ENCODE data around the gene CACNA1C.
A peak's percentile ranks its signal among the peaks of the same experiment; 100 is the strongest.
"Not testable (repeated sequence)": the region's sequence is repeated elsewhere in the genome, so short reads cannot be mapped to it uniquely, and the experiment has no call there.

Gene CACNA1C

GRCh38 chr12:2685620-2686279, 633.0 kb downstream of the CACNA1C start:
- DNase-seq: not testable (repeated sequence)

- DNase-seq: no peak
Measured at GRCh38 chr12:2686280-2686646, 633.5 kb downstream of the CACNA1C start.

GRCh38 chr12:2687058-2687457, 634.3 kb downstream of the CACNA1C start:
- no peak for DNase-seq

- DNase-seq: no peak
Measured at GRCh38 chr12:2687726-2688125, 634.9 kb downstream of the CACNA1C start.

- DNase-seq: no peak
Measured at GRCh38 chr12:2688381-2688931, 635.7 kb downstream of the CACNA1C start.

- no peak for DNase-seq
Measured at GRCh38 chr12:2689393-2689792, 636.6 kb downstream of the CACNA1C start.

GRCh38 chr12:2689879-2690278, 637.1 kb downstream of the CACNA1C start:
- DNase-seq: no peak

GRCh38 chr12:2690348-2691005, 637.7 kb downstream of the CACNA1C start:
- no peak for DNase-seq

- peak; percentile 73 for DNase-seq
Measured at GRCh38 chr12:2691006-2691344, 638.2 kb downstream of the CACNA1C start.

- DNase-seq: peak; percentile 71
Measured at GRCh38 chr12:2691345-2692071, 638.7 kb downstream of the CACNA1C start.

- peak; percentile 50 for DNase-seq
Measured at GRCh38 chr12:2692080-2692479, 639.3 kb downstream of the CACNA1C start.

- peak; percentile 52 for DNase-seq
Measured at GRCh38 chr12:2693244-2693860, 640.6 kb downstream of the CACNA1C start.

- DNase-seq: no peak
Measured at GRCh38 chr12:2693980-2694610, 641.3 kb downstream of the CACNA1C start.

GRCh38 chr12:2696136-2696535, 643.3 kb downstream of the CACNA1C start:
- DNase-seq: no peak

- no peak for DNase-seq
Measured at GRCh38 chr12:2697057-2697800, 644.4 kb downstream of the CACNA1C start.

GRCh38 chr12:2698566-2698965, 645.8 kb downstream of the CACNA1C start:
- DNase-seq: no peak

- no peak for DNase-seq
Measured at GRCh38 chr12:2710701-2711100, 657.9 kb downstream of the CACNA1C start.

- DNase-seq: no peak
Measured at GRCh38 chr12:2719392-2719791, 666.6 kb downstream of the CACNA1C start.

- no peak for DNase-seq
Measured at GRCh38 chr12:2722806-2723205, 670.0 kb downstream of the CACNA1C start.

- DNase-seq: peak; percentile 91
Measured at GRCh38 chr12:2732290-2732689, 679.5 kb downstream of the CACNA1C start.

- DNase-seq: peak; percentile 47
Measured at GRCh38 chr12:2733493-2734355, 680.9 kb downstream of the CACNA1C start.
